GM18505 (cell line): Measurements from ENCODE around the gene SAP30L.

Source experiments
- ATAC-seq: cut with Tn5 transposase; IDR thresholded peaks from one replicate; pipeline ENCODE4 v1.9.1; 2021; ENCODE audit not compliant: unreplicated experiment
- POLR2A ChIP-seq: IDR thresholded peaks from 4 replicates; pipeline ENCODE4 v1.6.1; 2011; ENCODE audit warnings: borderline replicate concordance; ENCODE audit not compliant: insufficient read depth, insufficient read length; ENCODE audit errors: extremely low read depth

The SAP30L gene

GRCh38 chr5:154445422-154446194, at the start of gene SAP30L:
SAP30L (plus strand) TSS chr5:154445997; CDS start chr5:154446605, 608 bp downstream.
- peak; percentile 91 for ATAC-seq
- TF ChIP-seq POLR2A, result peak; percentile 73

GRCh38 chr5:154396128-154396527, 49.7 kb upstream of the SAP30L start:
- no peak for TF ChIP-seq POLR2A
- ATAC-seq, result no peak

- no peak for ATAC-seq
- TF ChIP-seq POLR2A, result no peak
These were observed 48.0 kb upstream of the SAP30L start for GRCh38 chr5:154397652-154398406.

- TF ChIP-seq POLR2A, result no peak
- no peak for ATAC-seq
These were observed 45.1 kb upstream of the SAP30L start for GRCh38 chr5:154400678-154401077.

GRCh38 chr5:154401355-154401754, 44.4 kb upstream of the SAP30L start:
- ATAC-seq, result no peak
- TF ChIP-seq POLR2A, result no peak

GRCh38 chr5:154401931-154402330, 43.9 kb upstream of the SAP30L start:
- ATAC-seq, result no peak
- no peak for TF ChIP-seq POLR2A

GRCh38 chr5:154402611-154403010, 43.2 kb upstream of the SAP30L start:
- no peak for ATAC-seq

GRCh38 chr5:154403234-154403633, 42.6 kb upstream of the SAP30L start:
- ATAC-seq, result no peak
- no peak for TF ChIP-seq POLR2A

More at GRCh38 chr5:154402611-154403010, 43.2 kb upstream of the SAP30L start:
- TF ChIP-seq POLR2A, result no peak

- ATAC-seq, result no peak
- no peak for TF ChIP-seq POLR2A
These were observed 41.9 kb upstream of the SAP30L start for GRCh38 chr5:154403776-154404387.

GRCh38 chr5:154405078-154405792, 40.6 kb upstream of the SAP30L start:
- peak; percentile 24 for TF ChIP-seq POLR2A
- peak; percentile 98 for ATAC-seq

GRCh38 chr5:154406231-154406630, 39.6 kb upstream of the SAP30L start:
- TF ChIP-seq POLR2A, result no peak
- no peak for ATAC-seq

GRCh38 chr5:154406826-154407225, 39.0 kb upstream of the SAP30L start:
- no peak for TF ChIP-seq POLR2A

GRCh38 chr5:154408811-154409210, 37.0 kb upstream of the SAP30L start:
- no peak for ATAC-seq
- TF ChIP-seq POLR2A, result no peak

More at GRCh38 chr5:154406826-154407225, 39.0 kb upstream of the SAP30L start:
- ATAC-seq, result no peak
